ENCODE measurements around the gene AHCYL1. TPM values are rescaled to one million over a fixed set of nuclear protein-coding genes. Genes with fewer than 3 reads are reported as not detected.

Gene AHCYL1
- total RNA-seq, 4 donors from 2014 or later, result 77.0 to 112 (median 87.2) TPM

DNA sequence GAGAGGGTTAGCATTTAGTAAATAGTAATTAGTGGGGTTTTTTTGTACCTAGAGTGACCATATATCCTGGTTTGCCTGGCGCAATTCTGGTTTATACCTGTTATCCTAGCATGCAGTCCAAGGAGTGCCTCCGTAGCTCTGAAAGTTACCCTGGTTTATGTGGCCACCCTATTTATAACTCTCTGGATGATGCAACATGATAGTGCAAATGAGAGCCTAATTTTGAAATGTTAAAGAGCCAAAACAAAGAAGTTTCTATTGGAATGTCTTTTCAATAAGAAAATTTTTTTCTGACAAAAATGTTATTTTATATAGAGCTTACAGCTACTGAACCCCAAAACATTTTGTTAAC is 5.7 kb downstream of the AHCYL1 start:
- TF ChIP-seq, protein P1, sequence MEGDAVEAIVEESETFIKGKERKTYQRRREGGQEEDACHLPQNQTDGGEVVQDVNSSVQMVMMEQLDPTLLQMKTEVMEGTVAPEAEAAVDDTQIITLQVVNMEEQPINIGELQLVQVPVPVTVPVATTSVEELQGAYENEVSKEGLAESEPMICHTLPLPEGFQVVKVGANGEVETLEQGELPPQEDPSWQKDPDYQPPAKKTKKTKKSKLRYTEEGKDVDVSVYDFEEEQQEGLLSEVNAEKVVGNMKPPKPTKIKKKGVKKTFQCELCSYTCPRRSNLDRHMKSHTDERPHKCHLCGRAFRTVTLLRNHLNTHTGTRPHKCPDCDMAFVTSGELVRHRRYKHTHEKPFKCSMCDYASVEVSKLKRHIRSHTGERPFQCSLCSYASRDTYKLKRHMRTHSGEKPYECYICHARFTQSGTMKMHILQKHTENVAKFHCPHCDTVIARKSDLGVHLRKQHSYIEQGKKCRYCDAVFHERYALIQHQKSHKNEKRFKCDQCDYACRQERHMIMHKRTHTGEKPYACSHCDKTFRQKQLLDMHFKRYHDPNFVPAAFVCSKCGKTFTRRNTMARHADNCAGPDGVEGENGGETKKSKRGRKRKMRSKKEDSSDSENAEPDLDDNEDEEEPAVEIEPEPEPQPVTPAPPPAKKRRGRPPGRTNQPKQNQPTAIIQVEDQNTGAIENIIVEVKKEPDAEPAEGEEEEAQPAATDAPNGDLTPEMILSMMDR (IDR thresholded peaks at IDR 0.05; ENCODE audit: low read depth), result no peak

DNA sequence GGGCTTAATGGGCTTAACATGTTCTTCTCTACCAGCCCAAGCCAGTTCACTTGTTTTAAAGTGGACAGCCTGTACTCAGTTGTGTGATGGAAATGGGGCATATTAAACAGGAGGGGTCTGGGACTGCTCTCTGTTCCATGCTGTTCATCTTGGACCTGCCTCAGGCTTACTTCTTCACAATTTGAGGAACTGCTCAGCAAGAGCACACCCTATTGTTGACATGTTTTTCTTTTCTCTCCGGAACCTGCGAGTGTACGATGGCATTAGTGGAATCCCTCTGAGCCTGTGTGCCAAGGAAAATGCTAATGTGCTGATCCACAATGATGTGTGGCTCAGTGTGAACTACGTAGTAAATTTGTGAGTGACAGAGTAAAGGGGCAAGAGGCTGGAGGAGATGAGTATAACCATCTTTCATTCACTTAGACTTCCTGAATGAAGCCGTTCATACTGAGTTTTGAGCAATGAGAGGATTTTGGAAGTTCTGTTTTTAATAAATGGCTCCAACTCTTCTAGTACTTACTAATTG is 6.9 kb downstream of the AHCYL1 start:
- TF ChIP-seq, protein P1 (IDR thresholded peaks at IDR 0.05; ENCODE audit: low read depth), result no peak

DNA sequence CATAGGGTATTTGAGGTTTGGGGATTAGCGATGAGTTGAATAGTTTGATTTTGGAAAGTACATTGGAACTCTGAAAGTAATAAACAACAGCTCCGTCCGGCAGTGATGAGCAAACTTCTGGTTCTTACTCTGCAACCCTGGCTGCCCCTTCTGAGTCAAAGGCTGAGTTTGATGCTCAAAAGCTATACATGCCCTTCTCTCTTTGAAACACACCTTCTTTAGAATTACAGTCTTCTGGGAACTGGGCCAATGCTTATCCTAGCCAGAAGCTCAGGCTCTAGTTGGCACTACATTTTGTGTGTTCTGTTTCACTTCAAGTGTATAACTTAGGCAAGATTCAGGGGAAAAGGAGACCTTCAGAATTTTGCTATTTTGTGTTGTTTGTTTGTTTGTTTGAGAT is 9.3 kb downstream of the AHCYL1 start:
- TF ChIP-seq, protein P1 (IDR thresholded peaks at IDR 0.05; ENCODE audit: low read depth), result no peak

DNA sequence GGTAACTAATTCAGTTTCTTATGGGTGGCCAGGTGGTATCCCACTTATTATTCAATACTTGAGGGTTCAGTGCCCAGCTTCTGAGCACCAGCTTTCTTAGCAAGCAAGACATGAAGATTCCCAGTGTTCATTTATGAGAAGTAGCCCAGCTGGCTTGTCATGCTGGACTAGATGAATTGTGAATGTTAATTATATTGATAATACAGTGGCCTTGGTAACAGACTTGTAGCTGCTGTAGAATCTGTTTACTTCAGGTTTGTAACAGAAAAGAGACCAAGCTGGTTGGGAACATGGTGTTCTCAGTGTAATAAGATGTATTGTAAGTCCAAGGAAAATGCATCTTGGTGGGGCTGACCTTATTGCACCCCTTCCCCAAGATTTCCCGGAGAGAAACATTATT is 10.1 kb downstream of the AHCYL1 start:
- TF ChIP-seq, protein P1 (IDR thresholded peaks at IDR 0.05; ENCODE audit: low read depth), result no peak

DNA sequence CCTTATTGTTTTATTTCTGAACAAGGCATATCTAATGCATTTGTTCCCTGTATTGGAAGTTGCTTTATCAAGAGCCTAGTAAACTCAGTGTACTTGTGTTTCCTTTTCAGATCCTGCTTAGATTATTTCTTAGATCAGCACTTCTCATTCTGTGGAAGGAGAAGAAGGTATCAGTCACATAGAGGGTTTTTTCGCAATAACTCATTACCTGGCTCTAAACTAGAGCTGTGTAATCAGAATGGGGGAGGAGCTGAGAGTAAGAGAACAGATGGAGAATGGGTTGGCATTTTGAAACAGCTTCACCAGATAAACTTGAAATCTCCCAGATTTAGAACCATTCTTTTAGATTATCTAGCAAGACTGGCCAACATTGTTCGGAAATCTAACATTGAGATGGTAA is 11.0 kb downstream of the AHCYL1 start:
- TF ChIP-seq, protein P1 (IDR thresholded peaks at IDR 0.05; ENCODE audit: low read depth), result no peak

DNA sequence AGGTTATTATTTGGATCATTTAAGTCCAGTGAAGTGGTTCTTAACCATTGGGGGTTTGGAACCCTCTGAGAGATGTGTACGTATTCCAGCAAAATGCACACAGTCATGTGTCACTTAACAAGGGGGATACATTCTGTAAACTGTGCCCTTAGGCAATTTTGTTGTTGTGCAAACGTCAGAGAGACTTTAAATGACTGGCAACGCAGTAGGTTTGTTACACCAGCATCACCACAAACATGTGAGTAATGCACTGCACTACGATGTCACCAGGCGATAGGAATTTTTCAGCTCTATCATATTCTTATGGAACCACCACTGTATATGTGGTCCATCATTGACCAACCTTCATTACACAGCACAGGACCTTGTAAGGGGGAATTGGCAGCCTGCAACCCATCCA is 11.9 kb downstream of the AHCYL1 start:
- TF ChIP-seq, protein P1 (IDR thresholded peaks at IDR 0.05; ENCODE audit: low read depth), result no peak

DNA sequence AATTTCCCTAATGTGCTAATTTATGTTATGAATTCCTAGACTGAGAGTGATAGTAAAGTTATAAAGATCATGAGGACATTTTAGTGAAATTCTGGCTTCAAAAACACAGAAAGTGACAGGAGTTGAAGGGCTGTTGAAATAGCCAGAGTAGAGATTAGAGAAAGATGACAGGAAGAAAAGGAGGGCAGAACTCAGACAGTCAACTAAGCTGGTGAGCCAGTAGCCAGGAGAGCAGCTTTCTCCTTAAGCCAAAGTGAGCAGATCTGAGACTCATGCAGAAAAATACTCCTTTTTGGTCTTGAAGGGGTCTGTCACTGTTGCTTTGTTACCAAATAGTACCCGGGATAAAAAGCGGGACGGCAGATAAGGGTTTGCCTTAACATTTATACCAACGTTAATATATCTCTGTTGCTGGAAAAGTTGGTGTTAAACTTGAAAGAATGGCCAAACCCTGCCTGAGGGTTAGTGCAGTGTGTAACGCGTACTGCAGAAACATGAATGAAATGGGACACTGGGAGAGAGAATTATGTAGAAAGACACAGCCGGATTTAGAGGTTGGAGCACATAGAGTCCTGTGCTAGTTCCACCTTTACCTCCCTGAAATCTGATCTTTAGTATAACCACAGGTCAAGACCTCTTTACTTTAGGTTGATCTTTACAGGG is 12.8 kb downstream of the AHCYL1 start:
- TF ChIP-seq, protein P1 (IDR thresholded peaks at IDR 0.05; ENCODE audit: low read depth), result no peak

Data from subcutaneous adipose tissue (tissue), 4 donors.